ENCODE data around the gene DLGAP3.

DLGAP3 gene

GRCh38 chr1:34866762-34867109 is 62.7 kb downstream of the DLGAP3 start:
- DNase-seq (ENCODE audit: low spot score) = no peak

- DNase-seq (ENCODE audit: low spot score) = peak; percentile 78
These were observed 63.3 kb downstream of the DLGAP3 start for GRCh38 chr1:34865981-34866761.

- no peak for DNase-seq (ENCODE audit: low spot score)
These were observed 63.9 kb downstream of the DLGAP3 start for GRCh38 chr1:34865573-34865972.

- no peak for DNase-seq (ENCODE audit: low spot score)
These were observed 64.7 kb downstream of the DLGAP3 start for GRCh38 chr1:34864759-34865158.

- no peak for DNase-seq (ENCODE audit: low spot score)
These were observed 65.9 kb downstream of the DLGAP3 start for GRCh38 chr1:34863501-34863900.

GRCh38 chr1:34859446-34860200 is 69.8 kb downstream of the DLGAP3 start, which contains the start of gene SMIM12:
Gene SMIM12 (minus strand): TSS chr1:34859749. CDS start chr1:34855977, 3,772 bp downstream.
- peak; percentile 93 for DNase-seq (ENCODE audit: low spot score)

GRCh38 chr1:34858901-34859445 is 70.5 kb downstream of the DLGAP3 start:
- peak; percentile 7 for DNase-seq (ENCODE audit: low spot score)

GRCh38 chr1:34856697-34857096 is 72.8 kb downstream of the DLGAP3 start:
- DNase-seq (ENCODE audit: low spot score) = no peak

- peak; percentile 90 for DNase-seq (ENCODE audit: low spot score)
These were observed 76.7 kb downstream of the DLGAP3 start for GRCh38 chr1:34852677-34853217.

- no peak for DNase-seq (ENCODE audit: low spot score)
These were observed 77.9 kb downstream of the DLGAP3 start for GRCh38 chr1:34851431-34852105.

- DNase-seq (ENCODE audit: low spot score) = no peak
These were observed 79.1 kb downstream of the DLGAP3 start for GRCh38 chr1:34850382-34850781.

GRCh38 chr1:34847094-34847493 is 82.4 kb downstream of the DLGAP3 start:
- DNase-seq (ENCODE audit: low spot score) = no peak

GRCh38 chr1:34846265-34846664 is 83.2 kb downstream of the DLGAP3 start:
- DNase-seq (ENCODE audit: low spot score) = no peak

- no peak for DNase-seq (ENCODE audit: low spot score)
These were observed 84.1 kb downstream of the DLGAP3 start for GRCh38 chr1:34845131-34845901.

GRCh38 chr1:34844252-34844634 is 85.2 kb downstream of the DLGAP3 start:
- DNase-seq (ENCODE audit: low spot score) = no peak

GRCh38 chr1:34843392-34844251 is 85.8 kb downstream of the DLGAP3 start:
- no peak for DNase-seq (ENCODE audit: low spot score)

- DNase-seq (ENCODE audit: low spot score) = no peak
These were observed 86.5 kb downstream of the DLGAP3 start for GRCh38 chr1:34842952-34843371.

GRCh38 chr1:34842073-34842472 is 87.4 kb downstream of the DLGAP3 start:
- no peak for DNase-seq (ENCODE audit: low spot score)

GRCh38 chr1:34840426-34840825 is 89.0 kb downstream of the DLGAP3 start:
- DNase-seq (ENCODE audit: low spot score) = no peak

- DNase-seq (ENCODE audit: low spot score) = no peak
These were observed 89.7 kb downstream of the DLGAP3 start for GRCh38 chr1:34839526-34840305.
